22Rv1 (cell line): ENCODE data around the gene KRT4.

Source experiments
- H3K27ac ChIP-seq: fragments of 450-650 bp; 2 replicates; pipeline ENCODE4 v1.5.1; 2017
- CTCF ChIP-seq: fragments of 450-650 bp; IDR thresholded peaks from 2 replicates; pipeline ENCODE4 v1.5.1; 2017; ENCODE audit warnings: mild to moderate bottlenecking
- ZFX ChIP-seq: fragments of 450-650 bp; IDR thresholded peaks from 2 replicates; pipeline ENCODE4 v1.6.1; 2017; ENCODE audit warnings: antibody characterized with exemption, borderline replicate concordance

KRT4 gene

DNA sequence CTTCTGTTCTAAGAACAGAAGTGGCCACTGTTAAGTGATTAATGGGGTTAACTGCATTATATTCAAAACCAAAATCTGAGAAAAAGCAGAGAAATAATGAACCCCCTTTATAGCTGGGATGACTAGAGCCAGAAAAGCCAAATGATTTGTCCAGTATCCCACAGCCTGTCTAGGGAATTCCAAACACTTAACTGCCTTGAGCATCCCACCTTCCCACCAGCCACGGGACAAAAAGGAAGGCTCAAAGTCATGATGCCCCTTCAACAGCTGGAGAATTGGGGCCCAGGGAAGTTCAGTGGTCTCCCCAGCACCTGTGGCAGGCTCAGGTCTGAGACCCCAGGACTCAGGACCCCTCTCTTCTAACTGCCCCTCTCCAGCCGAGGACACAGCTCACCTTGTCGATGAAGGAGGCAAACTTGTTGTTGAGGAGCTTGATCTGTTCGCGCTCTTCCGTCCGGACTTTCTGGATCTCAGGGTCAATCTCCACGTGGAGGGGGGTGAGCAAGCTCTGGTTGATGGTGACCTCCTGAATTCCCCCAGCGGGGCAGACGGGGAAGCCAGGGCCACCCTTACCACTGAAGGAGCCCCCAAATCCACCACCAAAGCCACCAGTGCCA lies 605 bp downstream of the KRT4 start:
- no peak for TF ChIP-seq ZFX
- no peak for TF ChIP-seq CTCF
- no peak overlapping the region for H3K27ac ChIP-seq

GRCh38 chr12:52812749-52813148 lies 1.2 kb downstream of the KRT4 start:
- TF ChIP-seq ZFX = no peak
- TF ChIP-seq CTCF = no peak
- no peak overlapping the region for H3K27ac ChIP-seq

GRCh38 chr12:52812073-52812400 lies 1.9 kb downstream of the KRT4 start:
- H3K27ac ChIP-seq = no peak overlapping the region
- no peak for TF ChIP-seq CTCF
- TF ChIP-seq ZFX = no peak

- TF ChIP-seq CTCF = no peak
- no peak for TF ChIP-seq ZFX
- no peak overlapping the region for H3K27ac ChIP-seq
Measured at GRCh38 chr12:52811191-52812072, 2.5 kb downstream of the KRT4 start.

GRCh38 chr12:52810554-52810953 lies 3.4 kb downstream of the KRT4 start:
- no peak for TF ChIP-seq ZFX
- TF ChIP-seq CTCF = no peak
- H3K27ac ChIP-seq = no peak overlapping the region

- H3K27ac ChIP-seq = no peak overlapping the region
- no peak for TF ChIP-seq ZFX
- no peak for TF ChIP-seq CTCF
Measured at GRCh38 chr12:52809166-52809565, 4.8 kb downstream of the KRT4 start.

GRCh38 chr12:52808573-52809160 lies 5.2 kb downstream of the KRT4 start:
- no peak for TF ChIP-seq ZFX
- no peak for TF ChIP-seq CTCF

More at GRCh38 chr12:52808573-52809160, 5.2 kb downstream of the KRT4 start:
- no peak overlapping the region for H3K27ac ChIP-seq
